Heart left ventricle (tissue), 13 donors: ENCODE measurements around the gene PDCD6IP.

Experiments used
- POLR2A ChIP-seq, 2 donors: fragments of 450-650 bp; IDR thresholded peaks; one replicate each; pipeline ENCODE4 v1.6.1; 2017; ENCODE audit warnings: antibody characterized with exemption in 2 of 2, mild to moderate bottlenecking in 2 of 2, moderate library complexity in 2 of 2
- TF ChIP-seq, protein P1 (sequence below), 12 donors: fragments of 200-600 bp; sonication (generic) in 4 of 12; IDR thresholded peaks; one replicate each; pipeline versions ENCODE4 v1.5.0 to v1.8.0; 2018 to 2022; ENCODE audit warnings: antibody characterized with exemption in 12 of 12, mild to moderate bottlenecking in 5 of 12
- donor health status: ischemic (EF 13 %, LVEDD 7.1; RV severe dilation, severe dysfunction).
- donor health status: DM: no; HTN: yes; CAD: no.
- donor health status: DM: no; HTN: no; CAD: no.
- donor health status: ischemic (EF 25% LVEDD 6.9; RV normal size, moderate dysfunction).
- donor health status: ischemic (EF 25% LVEDD 5.7; RV mildly dilated, moderate dysfunction).
- donor health status: ischemic (EF 35%, LVEDD 5.7; RV mildly dilated, moderate dysfunction).
- donor health status: nonischemic (EF 11% LVEDD 7.7; RV severe dilation, severe dysfunction).
- donor health status: DM: yes; HTN: yes; CAD: no.
- donor health status: PGD.
- donor health status: ischemic (EF 29% LVEDD 5.4; RV normal size, mild dysfunction).
- donor health status: nonischemic (EF 23%, LVEDD 6.1; RV moderate dilation, normal function).

DNA sequence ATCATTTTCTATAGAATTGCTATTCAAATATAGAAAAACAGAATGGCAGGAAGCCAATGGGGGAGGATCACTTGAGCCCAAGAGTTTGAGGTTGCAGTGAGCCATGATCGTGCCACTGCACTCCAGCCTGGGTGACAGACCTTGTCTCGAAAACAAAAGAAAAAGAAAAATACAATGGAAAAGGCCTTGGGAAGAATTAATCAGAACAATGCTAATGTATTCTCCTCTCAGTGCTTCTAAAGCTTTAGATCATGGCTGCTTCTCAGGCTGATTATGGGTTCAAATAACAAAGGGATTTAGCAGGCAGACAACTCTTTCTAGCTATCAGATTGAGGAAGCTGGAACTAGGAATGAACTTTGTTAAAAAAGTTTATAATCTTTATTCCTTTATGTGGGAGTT, 115.8 kb downstream of the PDCD6IP start:
- TF ChIP-seq, protein P1, sequence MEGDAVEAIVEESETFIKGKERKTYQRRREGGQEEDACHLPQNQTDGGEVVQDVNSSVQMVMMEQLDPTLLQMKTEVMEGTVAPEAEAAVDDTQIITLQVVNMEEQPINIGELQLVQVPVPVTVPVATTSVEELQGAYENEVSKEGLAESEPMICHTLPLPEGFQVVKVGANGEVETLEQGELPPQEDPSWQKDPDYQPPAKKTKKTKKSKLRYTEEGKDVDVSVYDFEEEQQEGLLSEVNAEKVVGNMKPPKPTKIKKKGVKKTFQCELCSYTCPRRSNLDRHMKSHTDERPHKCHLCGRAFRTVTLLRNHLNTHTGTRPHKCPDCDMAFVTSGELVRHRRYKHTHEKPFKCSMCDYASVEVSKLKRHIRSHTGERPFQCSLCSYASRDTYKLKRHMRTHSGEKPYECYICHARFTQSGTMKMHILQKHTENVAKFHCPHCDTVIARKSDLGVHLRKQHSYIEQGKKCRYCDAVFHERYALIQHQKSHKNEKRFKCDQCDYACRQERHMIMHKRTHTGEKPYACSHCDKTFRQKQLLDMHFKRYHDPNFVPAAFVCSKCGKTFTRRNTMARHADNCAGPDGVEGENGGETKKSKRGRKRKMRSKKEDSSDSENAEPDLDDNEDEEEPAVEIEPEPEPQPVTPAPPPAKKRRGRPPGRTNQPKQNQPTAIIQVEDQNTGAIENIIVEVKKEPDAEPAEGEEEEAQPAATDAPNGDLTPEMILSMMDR (IDR thresholded peaks at IDR 0.05): no peak
- TF ChIP-seq POLR2A (IDR thresholded peaks at IDR 0.05): no peak
